HG02623 (cell line): Measurements from ENCODE around the gene S100PBP.
"Not testable (repeated sequence)": the region's sequence is repeated elsewhere in the genome, so short reads cannot be mapped to it uniquely, and the experiment has no call there.

Experiments
- ATAC-seq: cut with Tn5 transposase; IDR thresholded peaks from one replicate; pipeline ENCODE4 v1.9.1; 2021; ENCODE audit warnings: moderate library complexity; ENCODE audit not compliant: unreplicated experiment

S100PBP gene

DNA sequence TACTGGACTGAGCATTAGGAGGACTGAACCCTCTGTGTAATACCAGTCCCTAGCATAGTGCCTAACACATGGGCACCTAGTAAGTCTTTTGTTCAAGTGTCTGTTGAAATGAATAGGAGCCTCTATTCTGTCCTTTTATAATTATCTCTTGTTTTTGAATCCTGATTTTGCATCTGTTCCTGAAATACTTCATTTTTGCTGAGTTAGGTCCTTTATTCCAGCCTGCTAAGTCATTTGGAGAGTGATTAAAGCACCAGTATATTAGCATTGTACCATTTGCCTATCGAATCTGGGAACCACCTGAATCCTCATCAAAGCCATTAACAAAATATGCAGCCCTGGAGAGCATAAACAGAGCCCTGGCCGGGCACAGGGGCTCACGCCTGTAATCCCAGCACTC lies 32.6 kb upstream of the S100PBP start:
- no peak for ATAC-seq

DNA sequence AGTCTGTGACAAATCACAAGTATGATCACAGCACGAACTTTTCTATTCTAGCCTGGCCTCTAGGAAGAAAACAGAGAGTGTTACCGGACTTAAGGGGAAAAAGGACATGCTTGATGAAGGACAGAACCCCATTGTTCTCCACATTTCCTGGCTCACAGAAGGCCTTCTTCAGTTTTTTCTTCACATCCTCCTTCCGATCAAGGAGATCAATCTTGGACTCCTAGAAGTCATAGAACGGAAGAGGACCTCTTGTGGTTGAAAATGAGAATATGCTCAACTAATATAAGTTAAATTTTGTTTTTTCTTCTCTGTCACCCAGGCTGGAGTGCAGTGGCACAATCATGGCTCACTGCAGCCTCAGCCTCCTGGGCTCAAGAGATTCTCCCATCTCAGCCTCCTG lies 30.6 kb upstream of the S100PBP start:
- no peak for ATAC-seq

- not testable (repeated sequence) for ATAC-seq
Observed at GRCh38 chr1:32789356-32789755, 28.1 kb upstream of the S100PBP start.

- ATAC-seq, result no peak
Observed at GRCh38 chr1:32791881-32792280, 25.6 kb upstream of the S100PBP start.

GRCh38 chr1:32795763-32796162 lies 21.7 kb upstream of the S100PBP start:
- not testable (repeated sequence) for ATAC-seq

DNA sequence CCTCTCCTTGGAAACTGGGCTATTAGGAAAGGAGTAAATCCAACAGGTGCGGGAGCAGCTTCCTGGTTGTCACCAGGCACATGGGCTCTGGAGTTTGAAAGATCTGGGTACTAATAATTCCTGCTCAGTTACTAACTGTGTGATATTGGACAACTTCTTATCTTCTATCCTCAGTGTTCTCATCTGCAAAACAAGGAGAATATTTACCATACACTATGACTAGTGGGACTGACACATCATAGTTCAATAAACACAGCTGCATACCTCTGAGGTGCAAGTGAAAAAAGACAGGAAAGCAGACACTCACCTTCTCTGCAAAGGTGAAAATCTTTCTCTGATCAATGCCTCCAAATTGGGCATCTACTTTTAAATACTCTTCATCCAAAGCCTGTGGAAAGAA lies 20.0 kb upstream of the S100PBP start:
- ATAC-seq, result no peak

- ATAC-seq, result no peak
Observed at GRCh38 chr1:32798191-32798590, 19.3 kb upstream of the S100PBP start.

GRCh38 chr1:32798679-32799416 lies 18.6 kb upstream of the S100PBP start:
- no peak for ATAC-seq

- ATAC-seq, result no peak
Observed at GRCh38 chr1:32801096-32801715, 16.2 kb upstream of the S100PBP start.

GRCh38 chr1:32804460-32804859 lies 13.0 kb upstream of the S100PBP start:
- not testable (repeated sequence) for ATAC-seq

DNA sequence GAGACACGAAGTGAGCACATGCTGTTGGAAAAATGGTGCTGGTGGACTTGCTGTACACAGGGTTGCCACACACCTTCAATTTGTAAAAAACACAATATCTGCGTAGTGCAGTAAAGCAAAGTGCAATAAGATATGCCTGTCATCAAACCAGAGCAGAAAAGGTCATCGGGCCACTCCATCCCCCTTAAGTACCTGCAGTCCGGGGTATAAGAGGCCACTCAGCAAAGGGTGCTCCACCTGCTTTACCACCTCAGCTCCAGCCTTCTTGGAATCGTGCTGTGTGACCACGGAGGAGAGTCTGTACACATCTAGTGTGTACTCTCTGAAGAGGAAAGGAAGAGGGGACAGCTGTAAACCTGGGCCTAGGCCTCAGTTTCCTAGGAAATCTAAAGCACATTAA lies 11.2 kb upstream of the S100PBP start:
- no peak for ATAC-seq

DNA sequence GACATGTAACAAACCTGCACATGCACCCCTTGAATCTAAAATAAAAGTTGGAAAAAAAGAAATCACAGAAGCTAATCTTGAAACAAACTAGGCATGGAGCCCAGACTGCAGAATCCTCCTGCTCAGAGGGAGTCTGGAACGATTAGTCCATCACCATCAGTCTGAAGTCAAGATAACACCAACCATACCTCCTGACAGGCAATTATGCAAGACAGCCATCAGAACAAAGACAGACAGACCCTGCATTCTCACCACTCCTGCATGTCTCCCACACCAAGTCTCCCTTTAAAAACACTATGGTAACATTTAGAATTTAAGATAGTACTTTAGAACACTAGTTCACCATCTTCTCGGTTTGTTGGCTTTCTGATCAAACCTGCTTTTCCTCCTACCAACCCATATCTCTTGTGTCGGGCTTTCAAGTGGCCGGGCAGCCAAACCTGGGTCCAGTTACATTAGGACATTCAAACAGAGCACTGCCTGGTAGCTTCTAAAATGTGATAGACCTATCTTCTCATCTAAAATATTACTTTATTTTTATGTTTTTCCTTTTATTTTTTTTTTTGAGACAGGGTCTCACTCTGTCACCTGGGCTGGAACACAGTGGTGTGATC lies 10.4 kb upstream of the S100PBP start:
- ATAC-seq, result no peak

DNA sequence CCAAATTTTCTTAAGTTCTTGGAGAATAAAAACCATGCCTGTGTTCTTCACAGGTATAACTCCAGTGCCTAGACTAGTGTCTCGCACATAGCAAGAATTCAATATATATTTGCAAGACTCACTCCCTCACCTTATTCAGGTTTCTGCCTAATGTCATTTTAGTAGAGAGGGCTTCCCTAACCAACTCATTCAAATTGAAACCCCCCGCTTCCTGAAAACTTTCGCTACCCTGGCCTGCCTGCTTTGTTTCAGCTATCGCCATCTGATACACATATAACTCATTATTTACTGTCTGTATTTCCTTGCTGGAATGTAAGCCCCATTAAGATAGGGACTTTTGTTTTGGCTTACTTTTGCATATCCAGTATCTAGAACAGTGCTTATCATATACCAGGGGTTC lies 8.9 kb upstream of the S100PBP start:
- ATAC-seq, result no peak

DNA sequence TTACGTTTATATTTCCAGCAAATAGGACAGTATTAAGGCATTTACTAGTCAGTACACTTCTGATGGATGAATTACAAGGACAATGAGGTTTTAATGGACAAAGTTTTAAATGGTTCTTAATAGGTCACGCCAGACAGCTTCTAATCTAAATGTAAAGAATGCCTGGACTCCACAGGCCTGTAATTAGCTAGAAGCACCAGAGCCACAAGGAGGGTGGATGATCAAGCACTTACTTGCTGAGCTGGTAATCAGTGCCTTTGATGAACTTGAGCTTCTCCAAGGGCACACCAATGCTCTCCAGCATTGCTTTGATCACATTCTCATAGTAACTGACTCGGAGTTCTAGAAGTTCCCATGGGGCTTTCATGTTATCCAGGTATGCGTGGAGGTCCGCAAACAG lies 7.1 kb upstream of the S100PBP start:
- ATAC-seq, result no peak

- ATAC-seq, result no peak
Observed at GRCh38 chr1:32811265-32811664, 6.2 kb upstream of the S100PBP start.

- no peak for ATAC-seq
Observed at GRCh38 chr1:32811917-32812316, 5.5 kb upstream of the S100PBP start.

GRCh38 chr1:32813941-32814739 lies 3.3 kb upstream of the S100PBP start:
- ATAC-seq, result no peak

DNA sequence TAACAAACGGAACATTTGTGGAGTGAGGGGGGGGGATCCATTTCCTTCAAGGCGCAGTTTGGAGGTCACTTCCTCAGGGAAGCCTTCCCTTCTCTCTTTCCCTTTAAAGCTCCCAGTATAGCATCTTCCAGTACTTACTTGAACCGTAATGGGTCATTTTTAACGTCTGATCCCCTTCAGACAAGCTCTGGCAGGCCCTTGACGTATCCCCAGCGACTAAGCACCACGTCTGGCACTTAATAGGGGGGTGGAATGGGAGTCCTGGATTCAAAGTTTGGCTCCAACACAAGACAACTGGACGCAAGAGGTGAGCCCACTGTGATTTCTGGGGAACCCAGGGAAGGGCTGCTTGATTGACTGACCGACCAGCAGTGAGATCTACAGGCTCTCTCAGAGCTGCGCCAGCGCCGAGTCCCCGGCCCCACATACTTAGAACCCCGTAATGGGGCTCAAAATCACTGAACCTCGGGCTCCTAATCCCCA lies 736 bp upstream of the S100PBP start:
- no peak for ATAC-seq

DNA sequence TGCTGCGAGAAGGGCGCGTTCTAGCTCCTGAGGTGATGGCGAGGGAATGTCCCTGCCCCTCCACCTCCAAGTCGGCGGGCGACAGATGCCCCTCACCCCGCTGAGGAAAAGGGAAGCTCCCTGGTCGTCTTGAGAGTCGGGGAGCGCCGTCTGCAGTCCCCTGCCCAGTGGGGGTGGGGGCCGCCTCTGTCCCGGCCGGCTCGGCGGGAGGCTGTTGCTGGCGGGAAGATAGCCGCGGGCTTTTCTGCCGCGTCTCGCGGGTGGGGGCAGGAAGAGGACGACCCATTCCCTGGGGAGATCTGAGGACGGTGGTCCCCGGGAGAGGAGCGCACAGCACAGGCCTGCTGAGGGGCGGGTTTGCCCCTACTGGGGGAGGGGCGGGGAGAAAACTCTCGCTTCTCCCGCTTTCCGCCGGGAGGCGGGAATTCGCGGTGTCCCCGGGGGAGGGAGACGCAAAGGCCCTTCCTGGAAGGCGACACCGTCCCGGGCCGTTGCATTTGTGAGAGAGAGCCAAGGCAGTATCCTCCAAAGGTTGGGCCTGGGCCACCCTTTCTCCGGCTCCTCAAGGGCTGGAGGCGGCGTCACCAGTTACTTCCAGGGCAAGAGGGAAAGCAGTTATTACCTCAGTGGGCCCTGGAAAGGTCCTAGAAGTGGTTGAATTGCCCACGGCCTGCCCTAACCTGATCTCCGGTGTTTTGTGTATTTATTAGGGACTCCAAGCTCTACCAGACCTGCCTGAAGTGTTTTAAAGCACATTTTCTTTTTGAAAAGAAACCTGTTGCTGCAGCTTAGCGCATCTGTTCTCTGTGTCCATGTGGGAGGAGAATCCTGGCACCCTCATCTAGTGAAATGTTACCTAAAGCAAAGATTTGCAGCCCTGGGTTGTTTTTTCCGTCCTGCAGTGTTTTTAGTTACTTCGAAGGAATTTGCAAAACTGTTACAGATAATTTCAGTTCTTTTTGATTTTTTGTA lies 648 bp downstream of the S100PBP start:
- peak; percentile 15 for ATAC-seq
